ENCODE results near the gene HEXIM2.
A peak's percentile ranks its signal among the peaks of the same experiment; 100 is the strongest.
"Not testable (repeated sequence)": the region's sequence is repeated elsewhere in the genome, so short reads cannot be mapped to it uniquely, and the experiment has no call there.

HEXIM2 gene

GRCh38 chr17:45161288-45162024 is at the start of gene HEXIM2:
TSS of gene HEXIM2 (plus strand) at chr17:45161875. CDS start at chr17:45162794, 919 bp downstream.
- FAIRE-seq (peak; percentile 97), DNase-seq (ENCODE audit: insufficient read length, low spot score) (peak; percentile 98)

GRCh38 chr17:45112559-45113423 is 48.9 kb upstream of the HEXIM2 start:
- peak; percentile 67 for FAIRE-seq
- DNase-seq (ENCODE audit: insufficient read length, low spot score): no peak

- no peak for DNase-seq (ENCODE audit: insufficient read length, low spot score)
- FAIRE-seq: no peak
Measured at GRCh38 chr17:45113424-45113754, 48.3 kb upstream of the HEXIM2 start.

GRCh38 chr17:45114117-45114932 is 47.4 kb upstream of the HEXIM2 start:
- no peak for DNase-seq (ENCODE audit: insufficient read length, low spot score)
- FAIRE-seq: no peak

GRCh38 chr17:45115015-45115625 is 46.6 kb upstream of the HEXIM2 start:
- no peak for FAIRE-seq
- DNase-seq (ENCODE audit: insufficient read length, low spot score): no peak

- FAIRE-seq: peak; percentile 88
- DNase-seq (ENCODE audit: insufficient read length, low spot score): no peak
Measured at GRCh38 chr17:45115871-45116270, 45.8 kb upstream of the HEXIM2 start.

GRCh38 chr17:45116434-45117016 is 45.1 kb upstream of the HEXIM2 start:
- DNase-seq (ENCODE audit: insufficient read length, low spot score) (no peak), FAIRE-seq (no peak)

GRCh38 chr17:45117334-45117733 is 44.3 kb upstream of the HEXIM2 start:
- DNase-seq (ENCODE audit: insufficient read length, low spot score): no peak
- FAIRE-seq: peak; percentile 87

- FAIRE-seq (no peak), DNase-seq (ENCODE audit: insufficient read length, low spot score) (no peak)
Measured at GRCh38 chr17:45117848-45118646, 43.6 kb upstream of the HEXIM2 start.

GRCh38 chr17:45118691-45119090 is 43.0 kb upstream of the HEXIM2 start:
- no peak for FAIRE-seq

GRCh38 chr17:45119964-45120363 is 41.7 kb upstream of the HEXIM2 start:
- FAIRE-seq (no peak), DNase-seq (ENCODE audit: insufficient read length, low spot score) (no peak)

More at GRCh38 chr17:45118691-45119090, 43.0 kb upstream of the HEXIM2 start:
- no peak for DNase-seq (ENCODE audit: insufficient read length, low spot score)

GRCh38 chr17:45120558-45120957 is 41.1 kb upstream of the HEXIM2 start:
- DNase-seq (ENCODE audit: insufficient read length, low spot score) (no peak), FAIRE-seq (no peak)

GRCh38 chr17:45121055-45121454 is 40.6 kb upstream of the HEXIM2 start:
- DNase-seq (ENCODE audit: insufficient read length, low spot score) (no peak), FAIRE-seq (no peak)

- FAIRE-seq: peak; percentile 78
- no peak for DNase-seq (ENCODE audit: insufficient read length, low spot score)
Measured at GRCh38 chr17:45123076-45123770, 38.5 kb upstream of the HEXIM2 start.

GRCh38 chr17:45123930-45124796 is 37.5 kb upstream of the HEXIM2 start:
- DNase-seq (ENCODE audit: insufficient read length, low spot score) (peak; percentile 99), FAIRE-seq (peak; percentile 99)

GRCh38 chr17:45124797-45125122 is 36.9 kb upstream of the HEXIM2 start:
- not testable (repeated sequence) for DNase-seq (ENCODE audit: insufficient read length, low spot score); FAIRE-seq

GRCh38 chr17:45125509-45125908 is 36.2 kb upstream of the HEXIM2 start:
- DNase-seq (ENCODE audit: insufficient read length, low spot score) (no peak), FAIRE-seq (peak; percentile 64)

- DNase-seq (ENCODE audit: insufficient read length, low spot score): no peak
- no peak for FAIRE-seq
Measured at GRCh38 chr17:45127207-45127547, 34.5 kb upstream of the HEXIM2 start.

All from HTR-8/SVneo (cell line).